GM21367 (cell line): Measurements from ENCODE around the gene TCP10L.
"Not testable (repeated sequence)": the region's sequence is repeated elsewhere in the genome, so short reads cannot be mapped to it uniquely, and the experiment has no call there.

Source experiments
- ATAC-seq: cut with Tn5 transposase; IDR thresholded peaks from one replicate; pipeline ENCODE4 v1.9.1; 2021; ENCODE audit not compliant: unreplicated experiment

TCP10L gene

GRCh38 chr21:32587120-32587519 lies 1.8 kb upstream of the TCP10L start:
- no peak for ATAC-seq

- ATAC-seq, result no peak
These were observed 647 bp upstream of the TCP10L start for GRCh38 chr21:32585970-32586369.

- ATAC-seq, result no peak
These were observed 851 bp downstream of the TCP10L start for GRCh38 chr21:32584472-32584871.

- no peak for ATAC-seq
These were observed 3.6 kb downstream of the TCP10L start for GRCh38 chr21:32581732-32582131.

GRCh38 chr21:32580949-32581348 lies 4.4 kb downstream of the TCP10L start:
- ATAC-seq, result no peak

- no peak for ATAC-seq
These were observed 7.1 kb downstream of the TCP10L start for GRCh38 chr21:32578107-32578691.

GRCh38 chr21:32576011-32576410 lies 9.3 kb downstream of the TCP10L start:
- ATAC-seq, result no peak

- ATAC-seq, result no peak
These were observed 10.1 kb downstream of the TCP10L start for GRCh38 chr21:32574946-32575925.

- ATAC-seq, result no peak
These were observed 12.5 kb downstream of the TCP10L start for GRCh38 chr21:32572574-32573420.

GRCh38 chr21:32570456-32570855 lies 14.9 kb downstream of the TCP10L start:
- ATAC-seq, result no peak

- peak; percentile 90 for ATAC-seq
These were observed 15.8 kb downstream of the TCP10L start for GRCh38 chr21:32569261-32570230.

- no peak for ATAC-seq
These were observed 17.7 kb downstream of the TCP10L start for GRCh38 chr21:32567626-32568025.

GRCh38 chr21:32566741-32567389 lies 18.5 kb downstream of the TCP10L start:
- no peak for ATAC-seq

- no peak for ATAC-seq
These were observed 19.4 kb downstream of the TCP10L start for GRCh38 chr21:32565856-32566465.

GRCh38 chr21:32562915-32563314 lies 22.4 kb downstream of the TCP10L start:
- ATAC-seq, result no peak

- no peak for ATAC-seq
These were observed 22.9 kb downstream of the TCP10L start for GRCh38 chr21:32562426-32562825.

GRCh38 chr21:32561476-32561875 lies 23.8 kb downstream of the TCP10L start:
- ATAC-seq, result not testable (repeated sequence)

GRCh38 chr21:32560896-32561295 lies 24.4 kb downstream of the TCP10L start:
- no peak for ATAC-seq

- no peak for ATAC-seq
These were observed 26.2 kb downstream of the TCP10L start for GRCh38 chr21:32559006-32559610.
